NB4 (cell line): ENCODE data around the gene ART1.
"Not testable (repeated sequence)": the region's sequence is repeated elsewhere in the genome, so short reads cannot be mapped to it uniquely, and the experiment has no call there.

Source experiments
- DNase-seq: peaks from one replicate; pipeline ENCODE4 v3.0.0; 2010; ENCODE audit warnings: low read depth
- H3K4me3 ChIP-seq: one replicate; pipeline ENCODE4 v1.5.1; 2011; ENCODE audit warnings: mild to moderate bottlenecking, low read depth, low read length, moderate library complexity
- MYC ChIP-seq: IDR thresholded peaks from 2 replicates; pipeline ENCODE4 v1.6.1; 2011; ENCODE audit warnings: low read depth, low read length
- POLR2A ChIP-seq: IDR thresholded peaks from 2 replicates; pipeline ENCODE4 v1.6.1; 2011; ENCODE audit warnings: mild to moderate bottlenecking; ENCODE audit not compliant: insufficient read length; ENCODE audit errors: extremely low read depth
- TF ChIP-seq, protein P1 (sequence below): IDR thresholded peaks from 2 replicates; pipeline ENCODE4 v1.6.1; 2011; ENCODE audit warnings: low read depth, low read length
- TF ChIP-seq, protein P2 (sequence below): IDR thresholded peaks from one replicate; pipeline ENCODE4 v1.5.1; 2012; ENCODE audit warnings: low read depth, low read length

ART1 gene

DNA sequence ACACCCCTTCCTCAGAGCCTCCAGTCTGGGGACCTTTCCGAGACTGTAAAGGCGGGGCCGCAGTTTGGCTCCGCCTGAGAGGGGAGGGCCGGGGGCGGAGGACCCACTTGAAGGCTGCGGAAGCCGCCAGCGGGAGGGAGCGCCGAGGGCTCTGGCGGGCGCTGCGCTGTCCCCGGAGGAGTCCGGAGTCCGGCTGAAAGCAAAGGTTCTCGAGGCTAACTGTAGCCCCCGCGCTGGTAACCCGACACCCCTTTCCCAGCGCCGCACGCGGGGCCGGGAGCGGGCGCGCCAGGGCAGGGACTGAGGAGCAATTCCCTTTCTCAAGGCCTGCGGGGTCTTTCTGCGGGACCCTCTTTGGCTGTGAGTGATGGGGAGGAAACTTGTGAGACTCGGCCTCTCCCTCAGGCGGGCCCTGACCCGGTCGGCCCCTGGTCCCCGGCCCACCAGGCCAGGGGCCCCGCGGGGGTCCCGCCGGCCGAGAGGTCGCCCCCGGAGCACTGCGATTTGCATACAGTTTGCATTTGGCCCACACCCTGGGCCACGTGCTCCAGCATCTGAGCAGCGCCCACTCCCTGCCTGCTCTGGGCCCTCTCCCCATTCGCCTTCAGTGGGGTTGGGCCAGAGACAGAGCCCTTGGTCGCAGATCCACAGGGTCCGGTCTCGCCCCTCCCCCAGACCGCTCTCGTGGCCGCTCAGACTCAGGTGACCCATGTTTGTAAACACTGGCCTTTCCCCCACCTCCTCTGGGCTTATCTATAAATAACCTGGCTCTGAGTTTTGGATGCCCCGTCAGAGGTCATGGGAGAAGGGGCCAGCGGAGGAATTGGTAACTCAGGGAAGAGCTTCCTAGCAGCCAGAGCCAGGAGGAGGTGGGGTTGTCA, 2.6 kb upstream of the ART1 start:
- TF ChIP-seq MYC (no peak), POLR2A (no peak)
- TF ChIP-seq, protein P1, sequence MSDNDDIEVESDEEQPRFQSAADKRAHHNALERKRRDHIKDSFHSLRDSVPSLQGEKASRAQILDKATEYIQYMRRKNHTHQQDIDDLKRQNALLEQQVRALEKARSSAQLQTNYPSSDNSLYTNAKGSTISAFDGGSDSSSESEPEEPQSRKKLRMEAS = no peak
- TF ChIP-seq, protein P2, sequence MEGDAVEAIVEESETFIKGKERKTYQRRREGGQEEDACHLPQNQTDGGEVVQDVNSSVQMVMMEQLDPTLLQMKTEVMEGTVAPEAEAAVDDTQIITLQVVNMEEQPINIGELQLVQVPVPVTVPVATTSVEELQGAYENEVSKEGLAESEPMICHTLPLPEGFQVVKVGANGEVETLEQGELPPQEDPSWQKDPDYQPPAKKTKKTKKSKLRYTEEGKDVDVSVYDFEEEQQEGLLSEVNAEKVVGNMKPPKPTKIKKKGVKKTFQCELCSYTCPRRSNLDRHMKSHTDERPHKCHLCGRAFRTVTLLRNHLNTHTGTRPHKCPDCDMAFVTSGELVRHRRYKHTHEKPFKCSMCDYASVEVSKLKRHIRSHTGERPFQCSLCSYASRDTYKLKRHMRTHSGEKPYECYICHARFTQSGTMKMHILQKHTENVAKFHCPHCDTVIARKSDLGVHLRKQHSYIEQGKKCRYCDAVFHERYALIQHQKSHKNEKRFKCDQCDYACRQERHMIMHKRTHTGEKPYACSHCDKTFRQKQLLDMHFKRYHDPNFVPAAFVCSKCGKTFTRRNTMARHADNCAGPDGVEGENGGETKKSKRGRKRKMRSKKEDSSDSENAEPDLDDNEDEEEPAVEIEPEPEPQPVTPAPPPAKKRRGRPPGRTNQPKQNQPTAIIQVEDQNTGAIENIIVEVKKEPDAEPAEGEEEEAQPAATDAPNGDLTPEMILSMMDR = no peak
- DNase-seq = peak; percentile 65
- no peak overlapping the region for H3K4me3 ChIP-seq

DNA sequence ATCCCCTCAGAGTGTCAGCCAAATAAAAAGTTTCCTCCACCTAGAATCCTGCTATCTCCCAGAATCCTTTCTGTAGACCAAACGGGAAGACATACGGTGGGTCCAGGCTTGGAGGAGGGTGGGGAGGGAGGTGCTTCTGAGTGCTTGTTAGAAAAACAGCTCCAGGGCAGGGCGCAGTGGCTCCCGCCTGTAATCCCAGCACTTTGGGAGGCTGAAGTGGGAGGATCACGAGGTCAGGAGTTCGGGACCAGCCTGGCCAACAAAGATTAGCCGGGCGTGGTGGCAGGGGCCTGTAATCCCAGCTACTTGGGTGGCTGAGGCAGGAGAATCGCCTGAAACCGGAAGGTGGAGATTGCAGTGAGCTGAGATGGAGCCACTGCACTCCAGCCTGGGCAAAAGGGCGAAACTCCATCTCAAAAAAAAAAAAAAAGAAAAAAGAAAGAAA, 1.8 kb upstream of the ART1 start:
- not testable (repeated sequence) for H3K4me3 ChIP-seq, DNase-seq

DNA sequence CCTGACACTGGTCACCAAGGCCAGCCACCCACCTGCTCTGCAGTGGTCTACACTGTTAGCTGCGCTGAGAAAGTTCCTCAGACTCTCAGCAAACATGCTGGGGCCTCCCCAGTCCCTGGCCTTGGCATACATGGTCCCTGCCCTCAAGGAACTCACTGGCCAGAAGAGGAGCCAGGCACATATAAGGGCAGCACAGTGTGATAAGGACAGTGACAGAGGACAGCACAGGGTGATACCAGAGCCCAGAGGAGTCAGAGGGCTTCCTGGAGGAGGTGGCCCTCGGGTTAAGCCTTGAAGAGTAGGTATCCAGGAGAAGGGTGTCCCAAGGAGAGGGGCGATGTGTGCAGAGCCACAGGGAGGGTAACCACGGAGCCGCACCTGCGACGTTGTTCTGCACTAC, 624 bp downstream of the ART1 start:
- no peak for DNase-seq
- TF ChIP-seq POLR2A = no peak
- TF ChIP-seq, protein P1 = no peak
- TF ChIP-seq, protein P2 = no peak
- H3K4me3 ChIP-seq = no peak overlapping the region

DNA sequence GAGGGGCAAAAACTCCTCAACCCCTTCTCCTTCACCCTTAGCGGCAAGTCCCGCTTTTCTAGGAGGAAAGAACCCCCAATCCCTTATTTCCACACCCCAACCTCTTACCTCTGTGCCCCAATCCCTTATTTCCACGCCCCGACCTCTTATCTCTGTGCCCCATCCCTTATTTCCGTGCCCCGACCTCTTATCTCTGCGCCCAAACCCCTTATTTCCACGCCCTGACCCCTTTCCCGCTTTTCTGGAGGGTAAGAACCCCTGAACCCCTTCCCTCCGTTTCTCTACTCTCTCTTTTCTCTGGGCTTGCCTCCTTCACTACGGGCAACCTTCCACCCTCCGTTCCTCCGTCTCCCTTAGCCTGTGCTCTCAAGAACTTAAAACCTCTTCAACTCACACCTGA, 3.9 kb downstream of the ART1 start:
- DNase-seq, H3K4me3 ChIP-seq: not testable (repeated sequence)

DNA sequence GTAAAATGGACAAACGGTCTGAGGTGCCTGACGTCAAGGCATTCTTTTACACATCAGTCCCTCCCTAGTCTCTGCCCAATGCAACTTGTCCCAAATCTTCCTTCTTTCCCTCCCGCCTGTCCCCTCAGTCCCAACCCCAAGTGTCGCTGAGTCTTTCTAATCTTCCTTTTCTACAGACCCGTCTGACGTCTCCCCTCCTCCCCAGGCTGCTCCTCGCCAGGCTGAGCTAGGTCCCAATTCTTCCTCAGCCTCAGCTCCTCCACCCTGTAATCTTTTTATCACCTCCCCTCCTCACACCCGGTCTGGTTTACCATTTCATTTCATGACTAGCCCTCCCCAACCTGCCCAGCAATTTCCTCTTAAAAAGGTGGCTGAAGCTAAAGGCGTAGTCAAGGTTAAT, 4.4 kb downstream of the ART1 start:
- H3K4me3 ChIP-seq, DNase-seq: not testable (repeated sequence)

DNA sequence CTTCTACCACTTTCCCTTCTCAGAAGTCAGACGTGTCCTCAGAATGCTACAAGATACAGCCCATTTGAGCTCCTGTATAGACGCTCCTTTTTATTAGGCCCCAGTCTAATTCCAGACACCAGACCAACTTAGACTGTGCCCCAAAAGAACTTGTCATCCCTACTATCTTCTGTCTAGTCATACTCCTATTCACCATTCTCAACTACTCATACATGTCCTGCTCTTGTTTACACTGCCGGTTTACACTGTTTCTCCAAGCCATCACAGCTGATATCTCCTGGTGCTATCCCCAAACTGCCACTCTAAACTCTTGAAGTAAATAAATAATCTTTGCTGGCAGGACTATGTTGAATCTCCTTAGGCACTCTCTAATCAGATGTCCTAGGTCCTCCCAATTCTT, 7.6 kb downstream of the ART1 start:
- DNase-seq = not testable (repeated sequence)

DNA sequence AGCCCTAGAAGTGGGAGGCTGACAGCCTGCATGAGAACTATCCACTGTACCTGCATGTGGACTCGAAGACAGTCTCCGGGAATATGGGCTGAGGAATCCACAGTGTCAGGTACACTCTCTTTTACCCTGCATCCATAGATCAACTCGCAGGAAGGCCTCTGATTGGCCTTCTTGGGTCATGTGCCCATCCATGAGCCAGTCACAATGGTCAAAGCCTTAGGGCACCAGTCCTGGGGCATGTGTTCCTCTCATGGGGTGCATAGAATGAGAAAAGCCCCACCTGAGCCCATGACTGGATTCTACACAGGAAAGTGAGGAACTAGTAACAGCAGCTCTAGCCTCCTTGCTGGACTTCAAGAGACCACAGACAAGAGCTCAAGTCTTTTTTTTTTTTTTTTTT, 10.6 kb downstream of the ART1 start:
- TF ChIP-seq, protein P2 = no peak
- TF ChIP-seq MYC (no peak), POLR2A (no peak)
- TF ChIP-seq, protein P1 = no peak
- no peak for DNase-seq
- H3K4me3 ChIP-seq = no peak overlapping the region

More for the DNA sequence above, 7.6 kb downstream of the ART1 start:
- not testable (repeated sequence) for H3K4me3 ChIP-seq

DNA sequence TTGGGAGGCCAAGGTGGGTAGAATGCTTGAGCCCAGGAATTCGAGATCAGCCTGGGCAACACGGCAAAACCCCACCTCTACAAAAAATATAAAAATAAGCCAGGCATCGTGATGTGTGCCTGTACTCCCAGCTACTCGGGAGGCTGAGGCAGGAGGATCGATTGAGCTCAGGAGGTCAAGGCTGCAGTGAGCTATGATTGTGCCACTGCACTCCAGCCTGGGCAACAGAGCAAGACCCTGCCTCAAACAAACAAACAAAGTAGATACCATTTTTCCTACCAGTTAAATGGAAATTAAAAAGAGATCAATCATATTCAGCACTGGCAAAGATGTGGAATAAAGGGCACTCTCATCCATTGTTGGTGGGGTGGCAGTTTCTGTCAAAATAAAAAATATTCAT, 12.4 kb downstream of the ART1 start:
- DNase-seq, H3K4me3 ChIP-seq: not testable (repeated sequence)

DNA sequence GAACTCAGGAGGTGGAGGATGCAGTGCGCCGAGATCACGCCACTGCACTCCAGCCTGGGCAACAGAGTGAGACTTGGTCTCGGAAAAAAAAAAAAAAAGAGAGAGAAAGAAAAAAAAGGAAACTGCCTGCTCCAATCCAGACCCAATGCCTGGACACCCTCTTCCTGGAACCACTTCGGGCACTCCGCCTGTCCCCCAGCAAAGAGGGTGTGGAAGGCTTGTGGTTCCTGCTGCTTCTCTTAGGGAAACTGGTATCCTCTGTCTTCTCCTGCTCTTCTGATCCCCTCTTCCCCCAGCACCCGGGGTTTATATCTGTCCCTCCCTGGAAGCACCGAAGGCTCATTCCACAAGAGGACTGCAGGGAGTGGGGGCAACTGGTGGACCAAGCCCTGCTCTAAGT, 13.3 kb downstream of the ART1 start:
- no peak for DNase-seq
- TF ChIP-seq, protein P1 = no peak
- no peak for TF ChIP-seq MYC
- TF ChIP-seq, protein P2 = no peak
- no peak for TF ChIP-seq POLR2A
- no peak overlapping the region for H3K4me3 ChIP-seq
